ENCODE data around the gene IFNA1.
"Not testable (repeated sequence)": the region's sequence is repeated elsewhere in the genome, so short reads cannot be mapped to it uniquely, and the experiment has no call there.

The IFNA1 gene

DNA sequence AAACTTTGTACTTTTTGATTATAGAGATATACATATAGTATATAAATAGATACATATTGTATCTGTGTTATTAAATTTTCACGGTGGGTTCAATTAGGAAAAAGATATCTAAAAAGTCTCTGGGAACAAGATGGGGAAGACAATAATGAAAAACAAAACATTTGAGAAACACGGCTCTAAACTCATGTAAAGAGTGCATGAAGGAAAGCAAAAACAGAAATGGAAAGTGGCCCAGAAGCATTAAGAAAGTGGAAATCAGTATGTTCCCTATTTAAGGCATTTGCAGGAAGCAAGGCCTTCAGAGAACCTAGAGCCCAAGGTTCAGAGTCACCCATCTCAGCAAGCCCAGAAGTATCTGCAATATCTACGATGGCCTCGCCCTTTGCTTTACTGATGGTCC, at the start of gene IFNA1:
Gene IFNA1 (plus strand): TSS at position 301 of the 400 bp plus-strand sequence. CDS start 69 bp downstream, at position 370.
- DNase-seq = no peak

DNA sequence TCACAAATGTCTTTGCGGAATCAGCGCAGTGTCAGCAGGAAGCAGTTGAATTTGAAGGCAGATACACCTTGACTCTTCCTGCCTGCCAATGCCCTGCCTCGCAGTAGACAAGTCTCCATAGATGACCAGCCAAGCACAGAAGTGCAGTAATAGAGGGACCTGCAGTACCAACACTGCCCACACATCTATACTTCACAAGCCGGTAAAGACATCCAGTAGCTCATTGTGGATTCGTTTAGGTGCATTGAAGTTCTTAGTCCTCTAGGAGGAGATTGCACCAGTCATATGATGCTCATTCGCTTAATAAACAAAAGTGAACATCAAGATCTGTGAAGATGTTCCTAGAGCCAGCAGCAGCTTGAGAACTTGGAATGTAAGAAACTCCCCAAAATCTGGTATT, 48.0 kb upstream of the IFNA1 start:
- DNase-seq = no peak

DNA sequence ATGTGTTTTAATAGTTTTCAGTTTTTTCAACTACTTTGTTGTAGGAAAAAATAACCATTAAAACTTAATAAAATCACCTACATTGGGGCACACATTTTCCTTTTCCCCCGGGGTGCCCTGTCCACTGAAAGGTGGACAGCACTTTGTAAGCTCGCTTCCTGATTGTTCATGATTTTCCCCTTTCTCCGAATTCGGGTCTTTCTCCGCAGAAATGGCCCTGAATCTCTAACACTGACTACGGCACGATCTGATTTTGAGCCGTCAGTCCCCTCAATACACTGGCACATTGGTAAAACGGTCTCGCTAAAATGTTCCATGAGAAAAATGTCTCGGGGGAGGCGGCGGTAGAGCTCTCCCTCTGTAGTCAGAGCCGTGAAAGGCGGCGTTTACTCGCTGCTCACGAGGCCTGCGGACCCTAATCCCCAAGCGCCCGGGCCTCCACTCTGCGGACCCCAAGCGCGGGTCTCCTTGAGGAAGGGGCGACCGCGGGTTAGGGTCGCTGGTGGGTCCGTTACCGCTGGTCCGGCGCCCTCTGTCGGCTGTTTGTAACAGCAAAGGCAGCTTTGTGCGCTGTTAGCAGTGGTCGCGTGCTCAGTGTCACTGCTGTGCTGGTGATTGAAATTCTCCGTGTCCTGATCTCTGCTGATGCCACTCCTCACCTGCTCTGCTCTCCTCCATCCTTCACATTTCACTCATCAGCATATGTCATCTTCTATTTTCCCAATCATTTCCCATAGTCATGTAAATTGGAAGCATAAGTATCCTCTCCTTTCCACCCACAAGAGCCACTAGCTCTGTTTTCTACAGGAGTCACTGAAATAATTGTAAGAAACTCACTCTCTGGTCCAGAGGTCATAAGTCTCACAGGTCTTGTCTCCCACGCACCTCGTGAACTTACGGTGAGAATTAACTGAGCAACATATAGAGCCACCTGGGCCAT, 44.2 kb upstream of the IFNA1 start:
- DNase-seq = no peak

GRCh38 chr9:21398955-21399489, 41.2 kb upstream of the IFNA1 start:
- no peak for DNase-seq

- no peak for DNase-seq
Observed at GRCh38 chr9:21399956-21400355, 40.3 kb upstream of the IFNA1 start.

DNA sequence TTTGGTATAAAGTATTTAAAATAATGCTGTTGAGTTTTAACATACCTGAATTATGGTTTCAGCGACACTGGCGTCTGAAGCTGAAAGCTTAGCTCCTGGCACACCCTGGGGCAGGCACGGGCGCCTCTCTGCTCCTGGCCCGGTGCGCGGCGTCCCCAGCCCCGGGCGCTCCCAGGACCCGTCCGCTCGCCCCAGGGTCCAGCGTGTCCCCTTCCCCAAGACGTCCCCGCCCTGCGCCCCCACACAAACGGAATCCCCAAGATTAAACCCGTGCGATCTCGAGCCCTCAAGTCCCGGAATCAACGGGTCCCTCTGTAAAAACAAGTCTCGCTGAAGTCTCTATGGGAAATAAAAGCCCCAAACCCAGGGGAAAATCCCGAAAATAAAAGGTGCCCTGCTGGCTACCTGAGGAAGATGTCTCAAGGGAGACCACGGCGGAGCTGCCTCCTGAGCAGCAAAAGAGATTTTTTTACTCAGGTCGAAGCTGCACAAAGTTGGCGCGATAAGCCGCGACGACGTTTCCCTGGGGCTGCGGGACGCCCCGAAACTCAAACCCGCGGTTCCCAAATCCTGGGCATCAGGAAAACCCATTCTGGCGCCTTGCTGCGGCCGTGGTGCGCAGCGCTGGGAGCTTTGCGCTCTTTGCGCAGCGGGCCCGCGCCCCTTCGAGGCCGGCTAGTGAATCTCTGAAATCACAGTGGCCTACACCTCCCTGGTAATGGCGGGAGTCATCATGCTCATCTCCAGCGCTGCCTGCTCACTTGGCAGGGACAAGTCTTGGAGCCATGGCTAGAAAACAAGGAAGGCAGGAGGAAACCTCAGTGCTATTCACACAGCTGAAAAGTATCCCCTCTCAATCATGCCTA, 37.6 kb upstream of the IFNA1 start:
- no peak for DNase-seq

DNA sequence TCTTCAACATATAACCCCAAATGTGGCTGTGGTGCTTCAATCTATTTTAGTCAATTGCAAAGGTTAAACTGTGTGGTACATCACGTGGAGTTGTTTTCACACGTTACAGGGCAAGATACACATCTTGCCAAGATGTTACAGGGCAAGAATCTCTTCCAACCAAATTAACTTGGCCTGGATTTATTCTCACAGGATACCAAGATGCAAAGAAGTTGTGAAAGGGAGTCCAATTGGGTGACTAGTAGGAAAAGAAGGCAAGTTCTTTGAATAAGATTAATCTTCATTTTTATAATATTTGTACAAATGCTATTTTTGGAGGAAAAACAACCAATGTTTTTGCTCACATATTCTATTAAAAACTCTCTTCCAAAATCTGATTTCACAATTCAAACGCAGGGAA, 36.1 kb upstream of the IFNA1 start:
- no peak for DNase-seq

- DNase-seq = no peak
Observed at GRCh38 chr9:21408817-21409216, 31.4 kb upstream of the IFNA1 start, which contains the start of gene IFNA8. TSS of gene IFNA8 (plus strand) at chr9:21409117. CDS start at chr9:21409177, 60 bp downstream.

- DNase-seq = no peak
Observed at GRCh38 chr9:21412107-21412506, 28.1 kb upstream of the IFNA1 start.

DNA sequence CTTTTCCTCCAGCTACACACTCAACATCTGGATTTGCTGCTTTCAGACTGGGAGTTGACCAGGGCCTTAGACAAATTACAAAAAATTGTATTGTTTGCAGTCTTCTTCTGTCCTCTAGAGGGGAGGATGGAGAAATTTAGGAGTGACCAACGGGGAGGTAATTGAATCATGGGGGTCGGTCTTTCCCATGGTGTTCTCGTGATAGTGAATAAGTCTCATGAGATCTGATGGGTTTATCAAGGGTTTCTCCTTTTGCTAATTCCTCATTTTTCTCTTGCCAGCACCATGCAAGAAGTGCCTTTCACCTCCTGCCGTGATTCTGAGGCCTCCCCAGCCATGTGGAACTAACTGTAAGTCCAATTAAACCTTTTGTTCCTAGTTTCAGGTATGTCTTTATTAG, 27.1 kb upstream of the IFNA1 start:
- DNase-seq = no peak

- no peak for DNase-seq
Observed at GRCh38 chr9:21413624-21414023, 26.6 kb upstream of the IFNA1 start.

- no peak for DNase-seq
Observed at GRCh38 chr9:21414220-21414940, 25.9 kb upstream of the IFNA1 start.

- no peak for DNase-seq
Observed at GRCh38 chr9:21415493-21416267, 24.6 kb upstream of the IFNA1 start.

GRCh38 chr9:21428235-21428634, 12.0 kb upstream of the IFNA1 start:
- no peak for DNase-seq

DNA sequence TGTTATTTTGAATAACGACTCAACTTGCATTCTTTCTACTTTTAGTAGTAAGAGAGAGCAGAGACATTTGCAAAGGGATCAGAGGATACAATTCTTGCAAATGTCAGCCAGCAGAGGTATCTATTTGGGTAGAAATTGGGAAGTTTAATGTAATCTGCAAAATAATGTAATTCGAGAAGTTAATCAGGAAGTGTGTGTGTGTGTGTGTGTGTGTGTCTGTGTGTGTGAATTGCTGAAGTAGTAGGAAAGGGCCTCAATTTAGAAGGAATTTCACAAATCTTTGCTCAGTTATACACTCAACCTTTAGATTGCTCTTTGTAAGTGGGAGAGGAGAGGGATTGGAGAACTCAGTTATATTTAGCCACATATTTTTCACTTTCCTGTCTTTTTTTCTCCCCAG, 11.0 kb upstream of the IFNA1 start:
- no peak for DNase-seq

GRCh38 chr9:21432672-21433425, 7.4 kb upstream of the IFNA1 start:
- no peak for DNase-seq

DNA sequence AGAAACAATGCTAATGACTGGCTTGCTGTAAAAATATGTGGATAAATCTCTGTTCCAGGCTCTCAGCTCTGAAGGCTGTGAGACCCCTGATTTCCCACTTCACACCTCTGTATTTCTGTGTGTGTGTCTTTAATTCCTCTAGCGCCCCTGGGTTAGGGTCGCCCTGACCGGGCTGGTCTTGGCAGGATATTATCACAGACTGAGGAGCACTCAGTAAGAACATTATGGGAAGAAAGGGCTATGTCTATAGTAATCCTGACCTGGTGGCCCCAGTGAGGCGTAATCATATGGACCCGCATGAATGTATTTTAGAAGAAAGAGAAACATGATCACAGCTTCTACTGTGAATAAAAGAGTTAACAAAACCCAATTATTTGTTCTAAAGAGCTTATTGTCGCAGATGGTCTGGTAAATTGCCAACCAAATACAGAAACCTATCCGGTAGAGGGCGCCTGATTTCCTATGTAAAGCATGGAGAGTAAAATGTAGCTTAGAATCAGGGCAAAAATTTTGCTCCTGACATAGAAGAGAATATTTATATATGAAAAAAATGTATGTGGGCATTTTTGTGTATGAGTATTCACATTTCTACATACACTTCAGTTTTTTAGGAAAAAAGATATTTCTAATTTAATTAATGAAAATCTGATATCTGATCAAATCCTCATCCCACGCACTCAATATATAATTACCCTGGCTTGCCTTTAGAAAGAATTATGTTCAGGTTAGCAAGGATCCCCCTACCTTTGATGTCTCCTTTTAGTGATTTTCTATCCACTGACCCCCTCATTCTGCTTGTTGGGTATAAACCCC, 5.8 kb upstream of the IFNA1 start:
- DNase-seq = no peak

DNA sequence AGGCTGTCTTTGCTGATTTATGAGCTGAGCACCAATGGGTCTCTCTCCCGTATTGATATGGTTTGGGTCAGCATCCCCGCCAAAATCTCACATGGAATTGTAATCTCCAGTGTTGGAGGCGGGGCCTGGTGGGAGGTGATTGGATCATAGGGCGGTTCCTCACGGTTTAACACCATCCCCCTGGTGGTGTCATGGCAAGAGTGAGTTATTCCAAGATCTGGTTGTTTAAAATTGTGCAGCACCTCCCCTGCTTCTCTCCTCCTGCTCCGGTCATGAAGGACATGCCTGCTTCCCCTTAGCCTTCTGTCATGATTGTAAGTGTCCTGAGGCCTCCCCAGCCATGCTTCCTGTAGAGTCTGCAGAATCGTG, 5.2 kb upstream of the IFNA1 start:
- not testable (repeated sequence) for DNase-seq

GRCh38 chr9:21443849-21444625, 3.8 kb downstream of the IFNA1 start:
- no peak for DNase-seq
